Nephron (organoid): ENCODE measurements around the gene SAMD4B.
"Not testable (repeated sequence)": the region's sequence is repeated elsewhere in the genome, so short reads cannot be mapped to it uniquely, and the experiment has no call there.

Experiments used
- H3K27ac Mint-ChIP-seq, 3 experiments: 2 replicates each; pipeline ENCODE4 v1.8.0; 2020; ENCODE audit warnings: mixed read lengths in 3 of 3, mild to moderate bottlenecking in 2 of 3, moderate library complexity in 1 of 3
- H3K27me3 Mint-ChIP-seq: 2 replicates; pipeline ENCODE4 v1.8.0; 2021; ENCODE audit warnings: low read depth, mild to moderate bottlenecking, moderate library complexity, mixed read lengths
- H3K36me3 Mint-ChIP-seq: 2 replicates; pipeline ENCODE4 v1.8.0; 2020; ENCODE audit warnings: low read depth, mixed read lengths
- H3K4me1 Mint-ChIP-seq: 2 replicates; pipeline ENCODE4 v1.8.0; 2020; ENCODE audit warnings: mixed read lengths
- H3K4me3 Mint-ChIP-seq, 3 experiments: 2 replicates each; pipeline ENCODE4 v1.8.0; 2020; ENCODE audit warnings: mild to moderate bottlenecking in 3 of 3, mixed read lengths in 3 of 3, moderate library complexity in 2 of 3
- H3K9me3 Mint-ChIP-seq: 2 replicates; pipeline ENCODE4 v1.8.0; 2020; ENCODE audit warnings: mixed read lengths
- CTCF ChIP-seq, 3 experiments: fragments of 200-600 bp; sonication (generic); IDR thresholded peaks; one replicate each; pipeline ENCODE4 v1.5.0; 2021; ENCODE audit warnings: antibody characterized with exemption in 3 of 3; ENCODE audit not compliant: unreplicated experiment in 3 of 3

Gene SAMD4B

GRCh38 chr19:39336483-39336882 is 5.7 kb upstream of the SAMD4B start:
- peaks cover 3% of the 10 kb centered on the region for H3K27me3 Mint-ChIP-seq
- no peaks in the 10 kb centered on the region for H3K36me3 Mint-ChIP-seq
- TF ChIP-seq CTCF (IDR thresholded peaks at IDR 0.05; ENCODE audit: unreplicated experiment in 3 of 3), result no peak

GRCh38 chr19:39339674-39340073 is 2.5 kb upstream of the SAMD4B start:
- no peak overlapping the region for H3K27ac Mint-ChIP-seq
- peaks cover 25% of the 10 kb centered on the region for H3K4me1 Mint-ChIP-seq
- peaks cover 3% of the 10 kb centered on the region for H3K27me3 Mint-ChIP-seq
- peaks cover 3% of the 10 kb centered on the region for H3K36me3 Mint-ChIP-seq
- H3K9me3 Mint-ChIP-seq, result no peaks in the 10 kb centered on the region
- H3K4me3 Mint-ChIP-seq, result peak overlapping the region; percentile 90 to 95 (median 91)
- TF ChIP-seq CTCF (IDR thresholded peaks at IDR 0.05; ENCODE audit: unreplicated experiment in 3 of 3), result no peak

More at GRCh38 chr19:39336483-39336882, 5.7 kb upstream of the SAMD4B start:
- peaks cover 8% of the 10 kb centered on the region for H3K4me1 Mint-ChIP-seq
- H3K27ac Mint-ChIP-seq, result no peak overlapping the region
- H3K9me3 Mint-ChIP-seq, result no peaks in the 10 kb centered on the region
- H3K4me3 Mint-ChIP-seq, result no peak overlapping the region

GRCh38 chr19:39340156-39340555 is 2.1 kb upstream of the SAMD4B start:
- H3K4me1 Mint-ChIP-seq, result peaks cover 30% of the 10 kb centered on the region
- not testable (repeated sequence) for H3K36me3 Mint-ChIP-seq, H3K9me3 Mint-ChIP-seq, H3K27ac Mint-ChIP-seq, H3K27me3 Mint-ChIP-seq
- peak overlapping the region; percentile 90 to 95 (median 91) for H3K4me3 Mint-ChIP-seq

GRCh38 chr19:39341129-39341718 is 997 bp upstream of the SAMD4B start:
- no peak for TF ChIP-seq CTCF (IDR thresholded peaks at IDR 0.05; ENCODE audit: unreplicated experiment in 3 of 3)
- Mint-ChIP-seq H3K4me1 (peaks cover 41% of the 10 kb centered on the region), H3K36me3 (peaks cover 12% of the 10 kb centered on the region), H3K27me3 (no peaks in the 10 kb centered on the region), H3K9me3 (no peaks in the 10 kb centered on the region), H3K4me3 (peak overlapping the region; percentile 90 to 95 (median 91)), H3K27ac (peak overlapping the region; percentile 63 to 91 (median 90))

GRCh38 chr19:39342647-39343305 is 555 bp downstream of the SAMD4B start:
- Mint-ChIP-seq H3K4me1 (peaks cover 54% of the 10 kb centered on the region), H3K36me3 (peaks cover 19% of the 10 kb centered on the region), H3K27me3 (no peaks in the 10 kb centered on the region), H3K4me3 (peak overlapping the region; percentile 92 to 94 (median 93)), H3K27ac (peak overlapping the region; percentile 43 to 76 (median 65)), H3K9me3 (no peaks in the 10 kb centered on the region)
- no peak for TF ChIP-seq CTCF (IDR thresholded peaks at IDR 0.05; ENCODE audit: unreplicated experiment in 3 of 3)

- Mint-ChIP-seq H3K36me3 (peaks cover 38% of the 10 kb centered on the region), H3K27ac (peak overlapping the region; percentile 25 to 43 (median 37)), H3K4me1 (peaks cover 68% of the 10 kb centered on the region), H3K4me3 (peak overlapping the region; percentile 92 to 94 (median 93)), H3K9me3 (no peaks in the 10 kb centered on the region), H3K27me3 (no peaks in the 10 kb centered on the region)
- no peak for TF ChIP-seq CTCF (IDR thresholded peaks at IDR 0.05; ENCODE audit: unreplicated experiment in 3 of 3)
Measured at GRCh38 chr19:39345956-39346355, 3.7 kb downstream of the SAMD4B start.
